Measurements from ENCODE around the gene ISL1. TPM values are rescaled to one million over a fixed set of nuclear protein-coding genes. Genes with fewer than 3 reads are reported as not detected.

The ISL1 gene
- total RNA-seq, 2 experiments from 2014 or later, result not detected

GRCh38 chr5:51433052-51433710, 49.9 kb downstream of the ISL1 start:
- POLR2A ChIA-PET, result no interaction called here
- CTCF ChIA-PET, result no interaction called here

DNA sequence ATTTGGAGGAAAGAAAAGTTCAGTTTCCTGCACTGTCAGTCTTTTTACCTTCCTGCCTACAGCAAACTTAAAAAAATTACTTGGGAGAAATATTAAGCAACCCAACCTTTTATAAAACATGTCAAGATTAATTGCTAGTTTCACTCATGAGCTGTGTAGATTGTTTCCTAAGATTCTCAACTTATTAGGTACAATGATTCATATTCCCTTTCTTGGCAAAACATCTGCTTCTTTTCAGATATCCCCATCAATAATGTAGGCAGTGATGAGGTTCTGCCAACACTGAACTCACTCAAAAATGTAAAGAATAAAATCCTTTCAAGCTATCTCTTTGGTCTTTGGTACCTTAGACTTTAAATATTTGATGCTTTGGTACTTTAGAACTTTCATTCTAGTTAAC, 56.0 kb downstream of the ISL1 start:
- ChIA-PET CTCF (no interaction called here), POLR2A (no interaction called here)
